ENCODE data around the gene CDKN2AIP.

CDKN2AIP gene

DNA sequence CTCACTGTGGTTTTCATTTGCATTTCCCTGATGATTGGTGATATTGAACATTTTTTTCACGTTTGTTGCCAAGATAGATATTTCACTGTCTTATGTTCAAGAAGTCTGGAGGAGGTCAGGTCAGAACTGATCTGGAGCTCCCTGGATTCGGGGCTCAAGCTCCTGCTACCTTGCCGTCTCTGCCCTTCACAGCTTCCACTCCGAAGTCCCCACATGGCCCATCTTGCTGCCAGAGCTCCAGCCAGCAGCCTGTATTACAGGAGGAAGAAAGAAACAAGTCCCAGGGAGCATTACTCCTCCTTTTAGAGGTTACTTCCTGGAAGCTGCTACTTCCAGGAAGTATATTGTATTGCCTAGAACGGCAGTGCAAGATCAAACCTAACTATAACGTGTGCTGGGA is 17.9 kb upstream of the CDKN2AIP start:
- no peaks in the 10 kb centered on the region for H3K79me2 ChIP-seq (ENCODE audit: insufficient read depth, low read length)
- no peaks in the 10 kb centered on the region for H3K9me2 ChIP-seq (ENCODE audit: low read depth, low read length)
- H3K27ac ChIP-seq (ENCODE audit: low read depth, low read length, poor library complexity, severe bottlenecking): no peak overlapping the region
- no peaks in the 10 kb centered on the region for H3K4me1 ChIP-seq (ENCODE audit: insufficient read depth, low read length, severe bottlenecking)
- no peaks in the 10 kb centered on the region for H3K9me3 ChIP-seq (ENCODE audit: low read length)
- H3K4me2 ChIP-seq (ENCODE audit: low read length): no peak overlapping the region
- no peak for TF ChIP-seq EZH2 (IDR thresholded peaks at IDR 0.05; ENCODE audit: borderline replicate concordance, low read length)
- TF ChIP-seq, protein P1, sequence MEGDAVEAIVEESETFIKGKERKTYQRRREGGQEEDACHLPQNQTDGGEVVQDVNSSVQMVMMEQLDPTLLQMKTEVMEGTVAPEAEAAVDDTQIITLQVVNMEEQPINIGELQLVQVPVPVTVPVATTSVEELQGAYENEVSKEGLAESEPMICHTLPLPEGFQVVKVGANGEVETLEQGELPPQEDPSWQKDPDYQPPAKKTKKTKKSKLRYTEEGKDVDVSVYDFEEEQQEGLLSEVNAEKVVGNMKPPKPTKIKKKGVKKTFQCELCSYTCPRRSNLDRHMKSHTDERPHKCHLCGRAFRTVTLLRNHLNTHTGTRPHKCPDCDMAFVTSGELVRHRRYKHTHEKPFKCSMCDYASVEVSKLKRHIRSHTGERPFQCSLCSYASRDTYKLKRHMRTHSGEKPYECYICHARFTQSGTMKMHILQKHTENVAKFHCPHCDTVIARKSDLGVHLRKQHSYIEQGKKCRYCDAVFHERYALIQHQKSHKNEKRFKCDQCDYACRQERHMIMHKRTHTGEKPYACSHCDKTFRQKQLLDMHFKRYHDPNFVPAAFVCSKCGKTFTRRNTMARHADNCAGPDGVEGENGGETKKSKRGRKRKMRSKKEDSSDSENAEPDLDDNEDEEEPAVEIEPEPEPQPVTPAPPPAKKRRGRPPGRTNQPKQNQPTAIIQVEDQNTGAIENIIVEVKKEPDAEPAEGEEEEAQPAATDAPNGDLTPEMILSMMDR (IDR thresholded peaks at IDR 0.05; ENCODE audit: low read length): no peak
- no peaks in the 10 kb centered on the region for H3K36me3 ChIP-seq (ENCODE audit: insufficient read depth, low read length)
- no peak overlapping the region for H3K4me3 ChIP-seq (ENCODE audit: low read depth, low read length, poor library complexity, severe bottlenecking)
- H3K27me3 ChIP-seq (ENCODE audit: insufficient read depth, low read length): no peaks in the 10 kb centered on the region
- no peak overlapping the region for H2AFZ ChIP-seq (ENCODE audit: low read length)
- no peak overlapping the region for H3K9ac ChIP-seq (ENCODE audit: low read length)
- no peaks in the 10 kb centered on the region for H4K20me1 ChIP-seq (ENCODE audit: insufficient read depth, low read length)
- H3F3A ChIP-seq (ENCODE audit: insufficient read depth, low read length): no peaks in the 10 kb centered on the region

DNA sequence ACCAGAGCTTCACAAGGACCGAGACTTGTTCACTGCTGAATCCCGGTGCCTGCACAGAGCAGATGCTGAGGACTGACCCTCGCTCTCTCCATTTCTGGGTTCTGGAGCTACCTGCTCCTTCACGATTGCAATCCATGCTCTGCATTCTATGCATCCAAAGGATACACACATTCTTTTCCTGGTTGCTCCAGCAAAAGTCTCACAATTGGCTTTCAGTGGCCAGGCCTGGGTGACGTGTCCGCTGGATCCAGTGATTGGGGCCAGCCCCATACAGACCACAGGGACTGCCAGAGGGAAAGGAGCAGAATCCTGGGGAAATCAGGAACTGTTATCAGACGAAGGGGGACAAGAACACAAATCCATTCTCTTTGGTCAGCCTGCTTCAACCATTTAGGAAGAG is 14.9 kb upstream of the CDKN2AIP start:
- no peaks in the 10 kb centered on the region for H3K79me2 ChIP-seq (ENCODE audit: insufficient read depth, low read length)
- no peaks in the 10 kb centered on the region for H3K36me3 ChIP-seq (ENCODE audit: insufficient read depth, low read length)
- no peaks in the 10 kb centered on the region for H3K9me2 ChIP-seq (ENCODE audit: low read depth, low read length)
- H3K4me2 ChIP-seq (ENCODE audit: low read length): no peak overlapping the region
- H3K4me1 ChIP-seq (ENCODE audit: insufficient read depth, low read length, severe bottlenecking): no peaks in the 10 kb centered on the region
- H3F3A ChIP-seq (ENCODE audit: insufficient read depth, low read length): no peaks in the 10 kb centered on the region
- H3K4me3 ChIP-seq (ENCODE audit: low read depth, low read length, poor library complexity, severe bottlenecking): no peak overlapping the region
- H4K20me1 ChIP-seq (ENCODE audit: insufficient read depth, low read length): no peaks in the 10 kb centered on the region
- TF ChIP-seq, protein P1 (IDR thresholded peaks at IDR 0.05; ENCODE audit: low read length): no peak
- TF ChIP-seq EZH2 (IDR thresholded peaks at IDR 0.05; ENCODE audit: borderline replicate concordance, low read length): no peak
- H2AFZ ChIP-seq (ENCODE audit: low read length): no peak overlapping the region
- no peak overlapping the region for H3K27ac ChIP-seq (ENCODE audit: low read depth, low read length, poor library complexity, severe bottlenecking)
- no peak overlapping the region for H3K9ac ChIP-seq (ENCODE audit: low read length)
- H3K9me3 ChIP-seq (ENCODE audit: low read length): no peaks in the 10 kb centered on the region
- no peaks in the 10 kb centered on the region for H3K27me3 ChIP-seq (ENCODE audit: insufficient read depth, low read length)

DNA sequence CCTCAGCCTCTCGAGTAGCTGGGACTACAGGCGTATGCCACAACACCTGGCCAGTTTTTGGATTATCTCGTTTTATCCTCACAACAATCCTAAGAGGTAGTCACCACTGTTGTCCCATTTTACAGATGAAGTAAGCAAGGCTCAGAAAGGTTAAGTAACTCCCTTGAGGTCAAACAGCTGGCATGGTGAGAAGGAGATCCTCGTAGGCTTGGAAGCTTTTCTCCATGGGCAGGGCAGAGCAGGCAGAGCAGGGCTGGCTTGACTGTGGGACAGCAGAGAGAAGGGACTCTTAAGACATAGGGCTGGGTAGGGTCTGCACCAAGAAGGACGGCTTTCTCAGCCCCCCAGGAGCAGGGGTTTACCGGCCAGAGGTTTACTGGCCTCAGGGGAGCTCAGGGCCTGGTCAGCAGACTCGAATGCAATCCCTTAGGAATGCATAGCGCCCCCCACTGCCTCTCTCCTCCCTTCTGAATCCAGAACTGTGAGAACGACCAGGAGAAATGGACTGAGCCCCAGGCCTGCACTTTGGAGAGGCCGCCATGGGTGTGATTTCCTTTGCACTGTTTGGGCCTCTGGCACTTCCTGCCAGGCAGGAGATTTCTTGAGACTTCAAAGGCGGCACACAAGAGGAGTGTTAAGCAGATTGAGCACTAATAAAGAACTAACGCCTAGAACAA is 14.0 kb upstream of the CDKN2AIP start:
- Histone ChIP-seq H2AFZ (ENCODE audit: low read length) (no peak overlapping the region), H3K79me2 (ENCODE audit: insufficient read depth, low read length) (no peaks in the 10 kb centered on the region), H3K9me3 (ENCODE audit: low read length) (no peaks in the 10 kb centered on the region), H3F3A (ENCODE audit: insufficient read depth, low read length) (no peaks in the 10 kb centered on the region), H4K20me1 (ENCODE audit: insufficient read depth, low read length) (no peaks in the 10 kb centered on the region), H3K4me2 (ENCODE audit: low read length) (no peak overlapping the region), H3K27me3 (ENCODE audit: insufficient read depth, low read length) (no peaks in the 10 kb centered on the region), H3K27ac (ENCODE audit: low read depth, low read length, poor library complexity, severe bottlenecking) (no peak overlapping the region), H3K4me1 (ENCODE audit: insufficient read depth, low read length, severe bottlenecking) (no peaks in the 10 kb centered on the region), H3K9ac (ENCODE audit: low read length) (no peak overlapping the region), H3K36me3 (ENCODE audit: insufficient read depth, low read length) (no peaks in the 10 kb centered on the region), H3K9me2 (ENCODE audit: low read depth, low read length) (no peaks in the 10 kb centered on the region), H3K4me3 (ENCODE audit: low read depth, low read length, poor library complexity, severe bottlenecking) (no peak overlapping the region)
- TF ChIP-seq, protein P1 (IDR thresholded peaks at IDR 0.05; ENCODE audit: low read length): no peak
- no peak for TF ChIP-seq EZH2 (IDR thresholded peaks at IDR 0.05; ENCODE audit: borderline replicate concordance, low read length)

All from OCI-LY1 (cell line).